ENCODE results near the gene CEP295NL.

The CEP295NL gene

GRCh38 chr17:78896834-78897663 is 6.0 kb downstream of the CEP295NL start:
- H3K27ac ChIP-seq: peak overlapping the region; percentile 25 to 80
- DNase-seq (ENCODE audit: low spot score): no peak
- no peak for TF ChIP-seq CTCF (IDR thresholded peaks at IDR 0.05)
- peak overlapping the region; percentile 46 for H3K4me3 ChIP-seq

- no peak for DNase-seq (ENCODE audit: low spot score)
- TF ChIP-seq CTCF (IDR thresholded peaks at IDR 0.05): no peak
- Histone ChIP-seq H3K4me3 (peak overlapping the region; percentile 46), H3K27ac (peak overlapping the region; percentile 25 to 80)
Measured at GRCh38 chr17:78896091-78896833, 6.7 kb downstream of the CEP295NL start.

GRCh38 chr17:78895322-78895721 is 7.7 kb downstream of the CEP295NL start:
- DNase-seq (ENCODE audit: low spot score): no peak
- TF ChIP-seq CTCF (IDR thresholded peaks at IDR 0.05): no peak
- H3K27ac ChIP-seq: peak overlapping the region; percentile 7 to 80
- H3K4me3 ChIP-seq: peak overlapping the region; percentile 46

- Histone ChIP-seq H3K4me3 (no peak overlapping the region), H3K27ac (no peak overlapping the region)
- TF ChIP-seq CTCF (IDR thresholded peaks at IDR 0.05): no peak
- DNase-seq (ENCODE audit: low spot score): no peak
Measured at GRCh38 chr17:78893684-78894083, 9.3 kb downstream of the CEP295NL start.

- Histone ChIP-seq H3K4me3 (no peak overlapping the region), H3K27ac (no peak overlapping the region)
- no peak for DNase-seq (ENCODE audit: low spot score)
- TF ChIP-seq CTCF (IDR thresholded peaks at IDR 0.05): no peak
Measured at GRCh38 chr17:78892936-78893379, 10.0 kb downstream of the CEP295NL start.

- no peak for TF ChIP-seq CTCF (IDR thresholded peaks at IDR 0.05)
- Histone ChIP-seq H3K4me3 (no peak overlapping the region), H3K27ac (peak overlapping the region in 1 of 2 donors; percentile 30)
- DNase-seq (ENCODE audit: low spot score): no peak
Measured at GRCh38 chr17:78892520-78892919, 10.5 kb downstream of the CEP295NL start.

Measured in coronary artery (tissue), 2 donors.